Coronary artery (tissue), 2 donors: ENCODE measurements around the gene GPR55.

Source experiments
- DNase-seq: peaks from one replicate; pipeline ENCODE4 v3.0.0-alpha.2; 2017; ENCODE audit warnings: low spot score
- H3K27ac ChIP-seq, 2 donors: fragments of 200-600 bp; sonication (generic); one replicate each; pipeline ENCODE4 v1.5.1; 2016 to 2019
- H3K4me3 ChIP-seq: fragments of 200-600 bp; sonication (generic); 2 replicates; pipeline ENCODE4 v1.5.1; 2016; ENCODE audit warnings: mild to moderate bottlenecking, moderate library complexity
- TF ChIP-seq, protein P1 (sequence below): fragments of 200-600 bp; sonication (generic); IDR thresholded peaks from one replicate; pipeline ENCODE4 v1.5.1; 2019; ENCODE audit warnings: antibody characterized with exemption

GPR55 gene

DNA sequence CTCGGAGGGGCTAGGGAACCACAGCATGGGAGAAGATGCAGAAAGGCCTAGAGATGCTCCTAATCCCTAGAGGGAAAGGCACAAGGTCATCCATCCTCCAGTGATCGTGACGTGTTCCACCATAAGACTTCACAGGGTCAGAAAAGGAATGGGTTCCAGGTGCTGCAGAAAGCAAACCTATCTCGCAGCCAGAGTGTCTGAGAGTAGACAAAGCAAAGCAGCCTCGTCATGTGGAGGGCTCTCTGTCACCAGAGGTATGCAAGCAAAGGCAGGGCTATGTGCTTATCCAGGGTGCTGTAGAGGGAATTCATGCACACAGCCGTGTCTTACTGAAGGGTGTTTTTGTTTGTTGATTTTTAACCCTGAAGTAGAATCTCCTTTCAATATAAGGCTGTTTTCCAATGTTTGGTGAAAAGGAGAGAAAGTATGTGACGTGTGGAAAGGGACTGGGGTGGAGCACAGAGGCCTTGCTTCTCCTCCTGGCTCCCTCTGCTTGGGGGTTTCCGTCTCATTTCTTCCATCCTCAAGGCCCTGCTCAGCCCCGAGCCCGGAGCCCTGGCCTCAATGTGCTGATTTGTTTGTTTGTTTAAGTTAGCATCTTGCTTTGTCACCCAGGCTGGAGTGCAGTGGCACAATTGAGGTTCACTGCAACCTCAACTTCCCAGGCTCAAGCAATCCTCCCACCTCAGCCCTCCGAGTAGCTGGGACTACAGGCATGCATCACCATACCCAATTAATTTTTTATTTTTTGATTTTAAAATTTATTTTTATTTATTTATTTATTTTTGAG, 3.0 kb downstream of the GPR55 start:
- H3K27ac ChIP-seq = no peak overlapping the region
- DNase-seq = no peak
- H3K4me3 ChIP-seq = no peak overlapping the region
- TF ChIP-seq, protein P1, sequence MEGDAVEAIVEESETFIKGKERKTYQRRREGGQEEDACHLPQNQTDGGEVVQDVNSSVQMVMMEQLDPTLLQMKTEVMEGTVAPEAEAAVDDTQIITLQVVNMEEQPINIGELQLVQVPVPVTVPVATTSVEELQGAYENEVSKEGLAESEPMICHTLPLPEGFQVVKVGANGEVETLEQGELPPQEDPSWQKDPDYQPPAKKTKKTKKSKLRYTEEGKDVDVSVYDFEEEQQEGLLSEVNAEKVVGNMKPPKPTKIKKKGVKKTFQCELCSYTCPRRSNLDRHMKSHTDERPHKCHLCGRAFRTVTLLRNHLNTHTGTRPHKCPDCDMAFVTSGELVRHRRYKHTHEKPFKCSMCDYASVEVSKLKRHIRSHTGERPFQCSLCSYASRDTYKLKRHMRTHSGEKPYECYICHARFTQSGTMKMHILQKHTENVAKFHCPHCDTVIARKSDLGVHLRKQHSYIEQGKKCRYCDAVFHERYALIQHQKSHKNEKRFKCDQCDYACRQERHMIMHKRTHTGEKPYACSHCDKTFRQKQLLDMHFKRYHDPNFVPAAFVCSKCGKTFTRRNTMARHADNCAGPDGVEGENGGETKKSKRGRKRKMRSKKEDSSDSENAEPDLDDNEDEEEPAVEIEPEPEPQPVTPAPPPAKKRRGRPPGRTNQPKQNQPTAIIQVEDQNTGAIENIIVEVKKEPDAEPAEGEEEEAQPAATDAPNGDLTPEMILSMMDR = no peak

DNA sequence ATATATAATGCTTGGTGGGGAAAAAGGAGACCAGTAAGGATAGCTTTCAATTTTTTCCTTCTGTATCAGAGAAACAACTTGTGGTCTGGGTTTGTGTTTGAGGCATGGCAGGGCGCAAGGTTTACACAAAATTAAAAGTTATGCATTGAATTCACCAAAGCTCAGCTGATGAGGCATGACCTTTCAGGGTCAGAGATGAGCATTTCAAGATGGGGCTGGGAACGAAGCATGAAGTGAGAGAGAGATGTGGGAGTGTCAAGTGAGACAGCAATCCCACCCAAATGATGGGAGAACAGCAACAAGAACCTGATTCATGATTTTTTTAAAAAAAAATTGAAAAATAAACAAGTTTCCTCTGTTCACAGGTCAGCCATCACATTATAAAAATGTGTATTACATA, 4.9 kb downstream of the GPR55 start:
- no peak for DNase-seq
- TF ChIP-seq, protein P1 = no peak
- Histone ChIP-seq H3K4me3 (no peak overlapping the region), H3K27ac (no peak overlapping the region)

DNA sequence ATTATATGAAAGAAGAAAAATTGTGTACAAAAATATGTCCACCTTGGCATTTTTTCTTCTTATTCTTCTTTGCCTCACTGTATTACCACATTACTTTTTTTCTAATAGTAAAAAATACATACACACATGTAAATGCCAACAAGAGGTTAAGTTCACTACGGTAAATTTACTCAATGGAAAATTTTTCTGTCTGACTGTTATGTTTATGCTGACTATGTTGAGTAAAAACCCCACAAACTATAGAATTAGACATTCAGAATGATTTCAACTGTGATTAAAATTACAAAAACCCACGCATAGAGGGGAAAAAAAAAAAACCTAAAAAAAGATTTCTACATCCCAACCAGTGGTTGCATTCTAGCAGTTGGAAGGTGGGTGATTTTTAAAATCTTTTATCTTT, 5.4 kb downstream of the GPR55 start:
- TF ChIP-seq, protein P1 = no peak
- Histone ChIP-seq H3K27ac (no peak overlapping the region), H3K4me3 (no peak overlapping the region)
- DNase-seq = no peak

DNA sequence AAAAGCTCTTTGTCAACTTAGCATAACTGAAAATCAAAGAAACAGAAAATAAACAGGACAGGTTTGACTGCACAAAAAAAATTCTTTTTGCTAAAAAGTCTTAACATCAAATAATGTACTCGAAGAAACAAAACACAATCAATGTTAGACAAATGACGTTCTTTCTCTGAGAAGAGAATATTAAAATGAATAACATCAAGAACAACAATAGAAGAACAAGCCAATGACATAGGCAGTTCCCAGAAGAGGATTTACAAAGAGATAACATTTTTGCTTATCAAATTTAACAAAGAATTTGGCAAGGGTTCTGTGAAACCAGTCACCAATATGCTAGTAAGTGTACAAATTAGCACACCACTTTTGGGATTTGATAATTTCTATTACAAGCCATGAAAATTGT, 5.8 kb downstream of the GPR55 start:
- DNase-seq = no peak
- Histone ChIP-seq H3K27ac (no peak overlapping the region), H3K4me3 (no peak overlapping the region)
- TF ChIP-seq, protein P1 = no peak

DNA sequence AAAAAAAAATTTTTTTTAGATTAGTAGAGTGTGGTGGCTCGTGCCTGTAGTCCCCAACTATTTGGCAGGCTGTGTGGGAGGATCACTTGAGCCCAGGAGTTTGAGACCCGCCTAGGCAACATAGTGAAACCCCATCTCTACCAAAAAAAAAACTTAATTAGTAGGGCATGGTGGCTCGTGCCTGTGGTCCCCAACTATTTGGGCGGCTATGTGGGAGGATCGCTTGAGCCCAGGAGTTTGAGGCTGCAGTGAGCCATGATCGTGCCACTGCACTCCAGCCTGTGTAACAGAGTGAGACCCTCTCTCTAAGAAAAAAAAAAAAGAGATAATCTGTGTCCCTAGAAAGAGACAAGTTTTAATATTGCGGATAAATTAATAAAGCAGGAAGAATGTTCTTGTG, 8.8 kb downstream of the GPR55 start:
- H3K4me3 ChIP-seq = no peak overlapping the region
- no peak overlapping the region for H3K27ac ChIP-seq
- no peak for DNase-seq
- TF ChIP-seq, protein P1 = no peak

DNA sequence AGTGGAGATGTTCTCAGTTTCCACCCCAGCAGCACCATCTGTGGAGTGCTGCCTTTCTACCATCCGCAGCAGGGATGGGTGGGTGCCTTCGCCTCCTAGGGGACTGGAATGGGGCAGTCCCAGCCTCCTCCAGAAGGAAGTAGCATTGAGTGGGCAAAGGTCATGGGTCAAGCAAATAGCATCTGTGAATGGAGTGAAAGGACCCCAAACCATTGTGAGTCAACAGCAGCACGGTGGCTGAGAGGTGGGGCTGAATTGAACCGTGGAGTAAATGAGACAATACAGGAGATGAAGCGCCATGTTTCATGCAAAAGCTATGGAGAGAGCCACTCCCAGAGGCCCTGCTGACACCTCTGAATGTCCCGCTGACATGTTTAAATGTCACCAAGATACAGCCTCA, 9.7 kb downstream of the GPR55 start:
- DNase-seq = no peak
- TF ChIP-seq, protein P1 = no peak
- no peak overlapping the region for H3K27ac ChIP-seq

DNA sequence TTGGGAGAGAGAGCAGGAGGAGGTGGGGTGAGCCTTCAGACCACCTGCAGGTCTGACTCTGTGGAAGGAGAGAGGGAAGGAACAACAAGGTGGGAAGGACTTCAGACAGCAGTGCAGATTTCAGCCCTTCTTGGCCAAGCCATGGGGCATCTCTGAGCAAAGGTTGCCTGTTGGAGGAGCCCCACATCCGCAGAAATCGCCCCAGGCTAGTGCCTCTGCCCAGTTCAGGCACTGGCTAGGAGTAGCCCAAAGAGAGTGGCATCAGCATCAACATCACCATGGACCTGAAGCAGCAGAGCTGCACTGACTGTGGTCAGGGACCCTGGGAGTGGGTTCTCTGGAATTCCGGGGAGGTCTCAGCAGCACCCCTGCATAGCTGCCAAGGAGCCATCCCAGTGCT, 10.2 kb downstream of the GPR55 start:
- TF ChIP-seq, protein P1 = no peak
- no peak for DNase-seq
- H3K4me3 ChIP-seq = no peak overlapping the region

More for the DNA sequence above, 9.7 kb downstream of the GPR55 start:
- no peak overlapping the region for H3K4me3 ChIP-seq

More for the DNA sequence above, 10.2 kb downstream of the GPR55 start:
- no peak overlapping the region for H3K27ac ChIP-seq
